Measurements from ENCODE around the gene CXCL12. TPM values are rescaled to one million over a fixed set of nuclear protein-coding genes. Genes with fewer than 3 reads are reported as not detected.

Gene CXCL12
- total RNA-seq, 2 donors from 2014 or later, result 17.5 to 56.2 TPM

GRCh38 chr10:44424957-44425356, 40.1 kb upstream of the CXCL12 start:
- intact Hi-C loops (cut with DNase I), result no loop called here
- Histone ChIP-seq H3K27ac (no peak overlapping the region), H3K36me3 (no peaks in the 10 kb centered on the region), H3K4me3 (no peak overlapping the region), H3K4me1 (no peaks in the 10 kb centered on the region), H3K27me3 (no peaks in the 10 kb centered on the region), H3K9me3 (no peaks in the 10 kb centered on the region), H3K9ac (ENCODE audit: low read depth in 2 of 2, low read length in 2 of 2) (no peak overlapping the region)
- TF ChIP-seq CTCF (IDR thresholded peaks at IDR 0.05), result no peak
- DNase-seq, result no peak

GRCh38 chr10:44424298-44424697, 39.4 kb upstream of the CXCL12 start:
- Histone ChIP-seq H3K4me1 (no peaks in the 10 kb centered on the region), H3K27ac (no peak overlapping the region), H3K9ac (ENCODE audit: low read depth in 2 of 2, low read length in 2 of 2) (no peak overlapping the region), H3K36me3 (no peaks in the 10 kb centered on the region), H3K9me3 (no peaks in the 10 kb centered on the region), H3K27me3 (no peaks in the 10 kb centered on the region), H3K4me3 (no peak overlapping the region)
- TF ChIP-seq CTCF (IDR thresholded peaks at IDR 0.05), result no peak
- intact Hi-C loops (cut with DNase I), result no loop called here
- no peak for DNase-seq

GRCh38 chr10:44422570-44423101, 37.7 kb upstream of the CXCL12 start:
- no peaks in the 10 kb centered on the region for H3K36me3 ChIP-seq
- H3K4me1 ChIP-seq, result no peaks in the 10 kb centered on the region
- intact Hi-C loops (cut with DNase I), result no loop called here
- H3K27ac ChIP-seq, result no peak overlapping the region
- no peak overlapping the region for H3K4me3 ChIP-seq
- DNase-seq, result no peak
- TF ChIP-seq CTCF (IDR thresholded peaks at IDR 0.05), result no peak
- no peaks in the 10 kb centered on the region for H3K9me3 ChIP-seq
- no peak overlapping the region for H3K9ac ChIP-seq (ENCODE audit: low read depth in 2 of 2, low read length in 2 of 2)
- no peaks in the 10 kb centered on the region for H3K27me3 ChIP-seq

GRCh38 chr10:44422153-44422552, 37.3 kb upstream of the CXCL12 start:
- intact Hi-C loops (cut with DNase I), result no loop called here
- DNase-seq, result no peak
- Histone ChIP-seq H3K9me3 (no peaks in the 10 kb centered on the region), H3K9ac (ENCODE audit: low read depth in 2 of 2, low read length in 2 of 2) (no peak overlapping the region), H3K4me1 (no peaks in the 10 kb centered on the region), H3K27me3 (no peaks in the 10 kb centered on the region), H3K36me3 (no peaks in the 10 kb centered on the region), H3K4me3 (no peak overlapping the region), H3K27ac (no peak overlapping the region)
- TF ChIP-seq CTCF (IDR thresholded peaks at IDR 0.05), result no peak

- no peak for DNase-seq
- H3K27me3 ChIP-seq, result no peaks in the 10 kb centered on the region
- H3K4me1 ChIP-seq, result no peaks in the 10 kb centered on the region
- no peak overlapping the region for H3K4me3 ChIP-seq
- no peaks in the 10 kb centered on the region for H3K36me3 ChIP-seq
- H3K9ac ChIP-seq (ENCODE audit: low read depth in 2 of 2, low read length in 2 of 2), result no peak overlapping the region
- no peaks in the 10 kb centered on the region for H3K9me3 ChIP-seq
- no peak for TF ChIP-seq CTCF (IDR thresholded peaks at IDR 0.05)
- no peak overlapping the region for H3K27ac ChIP-seq
- intact Hi-C loops (cut with DNase I), result no loop called here
These were observed 35.1 kb upstream of the CXCL12 start for GRCh38 chr10:44419790-44420549.
